Measurements from ENCODE around the gene IL10RB.

GRCh38 chr21:33302796-33303195 is 36.6 kb downstream of the IL10RB start:
- no peak for TF ChIP-seq CTCF (IDR thresholded peaks at IDR 0.05 in 8 of 11, conservative IDR thresholded peaks at IDR 0.05 in 3 of 11)
- TF ChIP-seq POLR2AphosphoS5 (IDR thresholded peaks at IDR 0.05) = no peak

Data from spleen (tissue), 7 donors.